AG04449 (cell line): ENCODE measurements around the gene PPP1R8.
"Not testable (repeated sequence)": the region's sequence is repeated elsewhere in the genome, so short reads cannot be mapped to it uniquely, and the experiment has no call there.

Experiments used
- CTCF ChIA-PET: fragments of 350-600 bp; formaldehyde crosslinking; extraction: SDS; loops from one replicate; lab custom pipeline; 2021; ENCODE audit warnings: antibody characterized with exemption; lab: Yijun Ruan, JAX
- POLR2A ChIA-PET: fragments of 400-600, 350-600 bp; formaldehyde crosslinking; extraction: SDS; loops from one replicate; lab custom pipeline; 2020; ENCODE audit warnings: antibody characterized with exemption, inconsistent platforms; lab: Yijun Ruan, JAX
- DNase-seq: peaks from one replicate; pipeline ENCODE4 v3.0.0-alpha.2; 2010; ENCODE audit warnings: low read depth, low spot score
- H3K4me3 ChIP-seq: 2 replicates; pipeline ENCODE4 v1.5.1; 2011; ENCODE audit warnings: low read depth, mild to moderate bottlenecking, control low read depth, low read length
- CTCF ChIP-seq: IDR thresholded peaks from one replicate; pipeline ENCODE4 v1.5.1; 2011; ENCODE audit warnings: mild to moderate bottlenecking, moderate library complexity, low read length, control low read depth, inconsistent platforms; ENCODE audit not compliant: insufficient read depth; ENCODE audit errors: missing control alignments

Gene PPP1R8

GRCh38 chr1:27855085-27855484 lies 24.5 kb downstream of the PPP1R8 start:
- DNase-seq, result no peak
- CTCF ChIA-PET, result interaction anchor here (4.1 kb wide), 1 partner anchor 121 kb away, joined by 110 read pairs; no protein-coding TSS in a partner anchor

DNA sequence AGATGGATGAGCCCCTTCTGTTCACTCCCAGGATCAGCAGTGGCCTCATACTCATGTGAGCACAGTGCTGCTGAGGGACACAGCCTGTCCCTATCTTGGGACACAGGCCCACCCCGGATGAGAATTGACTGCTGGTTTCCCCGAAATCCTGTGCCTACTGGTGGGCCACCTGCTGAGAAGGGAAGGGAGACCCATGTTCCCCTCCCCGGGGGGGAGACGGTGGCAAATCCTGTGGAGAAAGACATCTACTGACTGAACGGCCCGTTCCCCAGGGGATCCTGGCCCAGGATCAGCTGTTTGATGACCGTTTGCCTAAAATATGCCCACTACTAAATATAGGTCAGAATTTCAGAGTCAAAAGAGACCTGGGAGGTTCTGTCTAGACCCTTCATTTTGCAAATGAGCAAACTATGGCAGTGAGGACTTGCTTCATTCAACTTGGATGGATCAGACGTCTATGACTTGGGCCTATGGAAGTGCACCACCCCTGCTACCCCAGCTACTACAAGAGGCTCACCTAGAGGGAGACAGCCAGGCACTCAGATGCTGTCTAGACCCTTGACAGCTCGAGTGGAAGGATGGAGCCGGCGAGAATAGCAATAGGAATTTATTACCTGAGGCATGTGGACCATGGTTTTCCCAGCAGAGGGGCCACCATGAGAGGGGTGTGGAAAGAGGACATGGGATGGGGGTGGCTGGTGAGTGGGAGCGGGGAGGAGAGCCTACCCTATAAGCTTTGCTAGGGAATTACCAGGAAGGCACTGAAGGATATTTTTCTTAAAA lies 26.2 kb downstream of the PPP1R8 start:
- DNase-seq, result no peak
- ChIA-PET POLR2A (interaction anchor here (0.6 to 1.2 kb wide), 2 partner anchors 26 to 317 kb away, joined by 3 read pairs; partner anchors contain the start of gene PPP1R8), CTCF (interaction anchor here (0.6 to 4.1 kb wide), 13 partner anchors 8 to 352 kb away, joined by 3 to 110 read pairs (median 4); partner anchors contain the start of gene PPP1R8)
- H3K4me3 ChIP-seq, result no peak overlapping the region
- TF ChIP-seq CTCF, result no peak

More at GRCh38 chr1:27855085-27855484, 24.5 kb downstream of the PPP1R8 start:
- no peak overlapping the region for H3K4me3 ChIP-seq
- no peak for TF ChIP-seq CTCF
- POLR2A ChIA-PET, result no interaction called here

- DNase-seq, H3K4me3 ChIP-seq: not testable (repeated sequence)
- ChIA-PET POLR2A (interaction anchor here (1.2 kb wide), 1 partner anchor 27 kb away, joined by 3 read pairs; the partner anchor contains the start of gene PPP1R8), CTCF (interaction anchor here (0.6 to 4.1 kb wide), 22 partner anchors 9 to 352 kb away, joined by 3 to 110 read pairs (median 4); partner anchors contain the start of gene EYA3)
Observed at GRCh38 chr1:27857552-27857951, 27.0 kb downstream of the PPP1R8 start.

DNA sequence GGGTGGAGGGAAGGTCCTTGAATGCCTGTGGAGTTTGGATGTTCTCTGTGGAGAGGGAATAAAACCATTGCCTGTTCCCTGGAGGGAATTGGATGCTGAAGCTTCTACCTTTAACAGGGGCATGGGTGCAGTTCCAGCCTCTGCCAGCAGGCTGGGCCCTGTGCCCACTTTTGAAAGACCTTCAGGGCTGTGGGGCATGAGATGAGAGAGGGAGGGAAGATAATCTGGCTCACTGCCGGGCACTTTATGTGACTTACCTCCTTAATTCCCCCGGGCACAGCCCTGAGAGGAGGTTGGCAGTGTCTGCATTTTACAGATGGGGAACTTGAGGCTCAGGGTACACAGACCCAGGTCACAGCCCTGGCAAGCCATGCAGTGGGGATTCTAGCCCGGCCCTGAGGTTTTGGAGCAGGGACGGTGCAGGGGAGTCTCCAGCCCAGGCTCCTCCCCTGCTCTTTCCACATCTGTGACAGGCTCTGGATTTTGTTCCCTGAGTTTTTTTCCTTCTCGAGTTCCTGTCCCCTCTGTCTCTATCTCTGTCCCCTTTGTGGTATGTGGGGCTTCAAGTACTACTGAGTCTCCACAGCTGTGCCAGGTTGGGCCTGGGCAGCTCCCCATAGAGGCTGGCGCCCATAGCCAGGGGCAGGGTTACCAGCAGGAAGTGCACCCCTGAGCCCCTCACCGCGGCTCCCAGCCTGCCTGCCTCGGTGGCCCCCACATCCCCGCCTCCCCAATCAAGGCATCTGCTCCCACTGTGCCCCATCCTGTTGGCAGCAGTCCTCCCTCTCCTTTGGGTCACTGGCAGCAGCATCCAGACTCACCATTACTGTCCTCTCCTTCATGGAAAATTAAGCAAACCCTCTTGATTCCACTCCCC lies 27.7 kb downstream of the PPP1R8 start:
- POLR2A ChIA-PET, result interaction anchor here (0.7 to 1.2 kb wide), 3 partner anchors 28 to 127 kb away, joined by 3 to 4 read pairs (median 3); partner anchors contain the start of gene PPP1R8

GRCh38 chr1:27858949-27859576 lies 28.5 kb downstream of the PPP1R8 start:
- DNase-seq, result no peak
- ChIA-PET POLR2A (interaction anchor here (0.7 kb wide), 1 partner anchor 126 kb away, joined by 3 read pairs; no protein-coding TSS in a partner anchor), CTCF (interaction anchor here (1.1 to 4.1 kb wide), 8 partner anchors 11 to 229 kb away, joined by 3 to 110 read pairs (median 14); partner anchors contain the start of gene EYA3)
- no peak overlapping the region for H3K4me3 ChIP-seq
- no peak for TF ChIP-seq CTCF

More for the DNA sequence above, 27.7 kb downstream of the PPP1R8 start:
- TF ChIP-seq CTCF, result peak; percentile 92
- CTCF ChIA-PET, result interaction anchor here (0.6 to 4.1 kb wide), 21 partner anchors 10 to 351 kb away, joined by 3 to 110 read pairs (median 5); partner anchors contain the start of gene EYA3
- peak; percentile 17 for DNase-seq
- no peak overlapping the region for H3K4me3 ChIP-seq

GRCh38 chr1:27861436-27861835 lies 30.9 kb downstream of the PPP1R8 start:
- TF ChIP-seq CTCF, result no peak
- DNase-seq, result no peak
- no peak overlapping the region for H3K4me3 ChIP-seq
- CTCF ChIA-PET, result interaction anchor here (0.8 to 3.2 kb wide), 3 partner anchors 117 to 498 kb away, joined by 3 to 19 read pairs (median 3); no protein-coding TSS in a partner anchor
- POLR2A ChIA-PET, result no interaction called here
